Keratinocyte (primary cell): ENCODE results near the gene NT5C. TPM values are rescaled to one million over a fixed set of nuclear protein-coding genes. Genes with fewer than 3 reads are reported as not detected.
A peak's percentile ranks its signal among the peaks of the same experiment; 100 is the strongest.
"Not testable (repeated sequence)": the region's sequence is repeated elsewhere in the genome, so short reads cannot be mapped to it uniquely, and the experiment has no call there.

Experiments
- DNase-seq: peaks from one replicate; pipeline ENCODE4 v3.0.0-alpha.2; 2011; ENCODE audit warnings: low read depth, missing footprints, low spot score
- FAIRE-seq: peaks from 2 replicates; lab custom pipeline; 2011; peaks lifted over from hg19 to GRCh38; lab: Jason Lieb, UNC
- H2AFZ ChIP-seq: 2 replicates; pipeline ENCODE4 v1.6.0; 2012; ENCODE audit warnings: low read length, control low read depth, inconsistent platforms; ENCODE audit not compliant: control insufficient read depth
- H3K27ac ChIP-seq: 2 replicates; pipeline ENCODE4 v1.5.1; 2011; ENCODE audit warnings: low read length; ENCODE audit not compliant: control insufficient read depth, insufficient read depth
- H3K27me3 ChIP-seq: 3 replicates; pipeline ENCODE4 v1.6.0; 2011; ENCODE audit warnings: low read length; ENCODE audit not compliant: control insufficient read depth, insufficient read depth; ENCODE audit errors: extremely low read depth
- H3K36me3 ChIP-seq, 2 experiments: 2 replicates in 1 of 2; 3 replicates in 1 of 2; pipeline ENCODE4 v1.5.1; 2011; ENCODE audit warnings: low read length in 2 of 2, mild to moderate bottlenecking in 1 of 2; ENCODE audit not compliant: control insufficient read depth in 2 of 2, insufficient read depth in 2 of 2; ENCODE audit errors: extremely low read depth in 1 of 2
- H3K4me1 ChIP-seq: 3 replicates; pipeline ENCODE4 v1.5.1; 2011; ENCODE audit warnings: low read length; ENCODE audit not compliant: control insufficient read depth, insufficient read depth; ENCODE audit errors: extremely low read depth
- H3K4me2 ChIP-seq: 3 replicates; pipeline ENCODE4 v1.6.0; 2011; ENCODE audit warnings: low read depth, low read length; ENCODE audit not compliant: control insufficient read depth, insufficient read depth; ENCODE audit errors: extremely low read depth
- H3K4me3 ChIP-seq, 3 experiments: fragments of 200-600 bp in 1 of 3; sonication (generic) in 1 of 3; 2 replicates in 2 of 3; 3 replicates in 1 of 3; pipeline ENCODE4 v1.5.1; 2011 to 2016; ENCODE audit warnings: low read length in 3 of 3, mild to moderate bottlenecking in 3 of 3, control low read depth in 2 of 3, inconsistent platforms in 1 of 3, low read depth in 1 of 3, mixed read lengths in 1 of 3, mixed run types in 1 of 3, moderate library complexity in 1 of 3; ENCODE audit not compliant: control insufficient read depth in 2 of 3, insufficient read depth in 2 of 3; ENCODE audit errors: extremely low read depth in 1 of 3
- H3K79me2 ChIP-seq: 2 replicates; pipeline ENCODE4 v1.6.0; 2012; ENCODE audit warnings: low read length; ENCODE audit not compliant: control insufficient read depth, insufficient read depth
- H3K9ac ChIP-seq: 3 replicates; pipeline ENCODE4 v1.6.0; 2011; ENCODE audit warnings: low read length; ENCODE audit not compliant: control insufficient read depth, insufficient read depth; ENCODE audit errors: extremely low read depth
- H3K9me1 ChIP-seq: 3 replicates; pipeline ENCODE4 v1.6.0; 2011; ENCODE audit warnings: low read length; ENCODE audit not compliant: control insufficient read depth, insufficient read depth; ENCODE audit errors: extremely low read depth
- H3K9me3 ChIP-seq: 2 replicates; pipeline ENCODE4 v1.5.1; 2012; ENCODE audit warnings: low read depth, low read length; ENCODE audit not compliant: control insufficient read depth
- H4K20me1 ChIP-seq: 3 replicates; pipeline ENCODE4 v1.6.0; 2011; ENCODE audit warnings: low read length; ENCODE audit not compliant: control insufficient read depth, insufficient read depth; ENCODE audit errors: extremely low read depth
- EZH2 ChIP-seq: IDR thresholded peaks from one replicate; pipeline ENCODE4 v1.6.1; 2012; ENCODE audit warnings: inconsistent platforms, mild to moderate bottlenecking, low read length, moderate library complexity
- dilution Hi-C: fragments of 300-500 bp; cut with MboI; formaldehyde crosslinking; loops from one replicate; pipeline ENCODE4 v1.7.0; 2020; ENCODE audit warnings: low sequenced_read_pairs; ENCODE audit not compliant: extremely low pct_ligation_motif_present
- polyA plus RNA-seq, 5 experiments: library from polyadenylated mRNA; depleted of rRNA in 3 of 5; stranded (reverse) in 3 of 5; stranded (forward) in 1 of 5; unstranded in 1 of 5; fragments of >200 nt; gene quantifications; 1 replicate in 1 of 5; 2 replicates in 3 of 5; 3 replicates in 1 of 5; pipeline versions ENCODE4 v1.2.1 to v1.2.3, GENCODE V29; 2011 to 2012; ENCODE audit warnings: missing spikeins in 2 of 5, low read depth in 1 of 5, low replicate concordance in 1 of 5
- TF ChIP-seq, protein P1 (sequence below), 3 experiments: IDR thresholded peaks in 1 of 3; conservative IDR thresholded peaks in 1 of 3; optimal IDR thresholded peaks in 1 of 3; 2 replicates in 2 of 3; 3 replicates in 1 of 3; pipeline versions ENCODE3 to v1.5.1; 2011; ENCODE audit warnings: low read length in 3 of 3, mild to moderate bottlenecking in 3 of 3, moderate library complexity in 2 of 3, control low read depth in 1 of 3, inconsistent platforms in 1 of 3; ENCODE audit not compliant: insufficient read depth in 2 of 3; ENCODE audit errors: extremely low read depth in 1 of 3

Gene NT5C
- polyA plus RNA-seq, 1 donor (not counting 4 experiments of a cell fraction or from before 2014, with no cell fraction given), result 29.9 TPM

DNA sequence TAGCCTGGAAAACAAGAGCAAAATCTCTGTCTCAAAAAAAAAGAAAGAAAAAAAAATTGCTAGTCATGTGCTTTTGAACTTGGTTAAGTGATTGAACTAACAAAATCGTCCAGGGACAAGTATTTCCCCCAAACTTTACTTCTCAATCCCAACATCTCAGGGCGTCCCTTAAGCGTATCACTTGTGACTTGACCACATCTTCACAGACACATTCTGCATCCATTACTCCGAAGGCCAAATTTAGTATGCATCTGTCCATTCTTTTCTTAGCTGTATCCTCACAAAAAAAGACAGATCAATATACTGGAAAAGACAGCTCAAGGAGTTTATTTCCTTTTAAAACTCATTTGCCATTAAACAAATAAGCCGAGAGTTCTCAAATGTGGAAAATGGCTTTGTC, 28.7 kb upstream of the NT5C start:
- Histone ChIP-seq H3K9me3 (no peaks in the 10 kb centered on the region), H3K36me3 (peaks cover 0 to 3% of the 10 kb centered on the region in 2 experiments), H3K4me1 (peaks cover 30% of the 10 kb centered on the region), H3K27ac (peak overlapping the region; percentile 92), H3K4me3 (no peak overlapping the region), H4K20me1 (no peaks in the 10 kb centered on the region), H3K27me3 (no peaks in the 10 kb centered on the region), H3K9ac (peak overlapping the region; percentile 56), H2AFZ (no peak overlapping the region), H3K79me2 (no peaks in the 10 kb centered on the region), H3K9me1 (no peaks in the 10 kb centered on the region), H3K4me2 (no peak overlapping the region)
- dilution Hi-C loops, result no loop called here
- no peak for DNase-seq
- no peak for FAIRE-seq
- TF ChIP-seq, protein P1, sequence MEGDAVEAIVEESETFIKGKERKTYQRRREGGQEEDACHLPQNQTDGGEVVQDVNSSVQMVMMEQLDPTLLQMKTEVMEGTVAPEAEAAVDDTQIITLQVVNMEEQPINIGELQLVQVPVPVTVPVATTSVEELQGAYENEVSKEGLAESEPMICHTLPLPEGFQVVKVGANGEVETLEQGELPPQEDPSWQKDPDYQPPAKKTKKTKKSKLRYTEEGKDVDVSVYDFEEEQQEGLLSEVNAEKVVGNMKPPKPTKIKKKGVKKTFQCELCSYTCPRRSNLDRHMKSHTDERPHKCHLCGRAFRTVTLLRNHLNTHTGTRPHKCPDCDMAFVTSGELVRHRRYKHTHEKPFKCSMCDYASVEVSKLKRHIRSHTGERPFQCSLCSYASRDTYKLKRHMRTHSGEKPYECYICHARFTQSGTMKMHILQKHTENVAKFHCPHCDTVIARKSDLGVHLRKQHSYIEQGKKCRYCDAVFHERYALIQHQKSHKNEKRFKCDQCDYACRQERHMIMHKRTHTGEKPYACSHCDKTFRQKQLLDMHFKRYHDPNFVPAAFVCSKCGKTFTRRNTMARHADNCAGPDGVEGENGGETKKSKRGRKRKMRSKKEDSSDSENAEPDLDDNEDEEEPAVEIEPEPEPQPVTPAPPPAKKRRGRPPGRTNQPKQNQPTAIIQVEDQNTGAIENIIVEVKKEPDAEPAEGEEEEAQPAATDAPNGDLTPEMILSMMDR (optimal IDR thresholded peaks at IDR 0.05 in 1 of 3, IDR thresholded peaks at IDR 0.05 in 1 of 3, conservative IDR thresholded peaks at IDR 0.05 in 1 of 3; ENCODE audit: extremely low read depth in 1 of 3, insufficient read depth in 2 of 3, low read length in 3 of 3), result no peak
- TF ChIP-seq EZH2, result no peak

- peak overlapping the region; percentile 56 for H3K9ac ChIP-seq
- dilution Hi-C loops, result no loop called here
- peaks cover 37% of the 10 kb centered on the region for H3K4me1 ChIP-seq
- no peak for TF ChIP-seq EZH2
- TF ChIP-seq, protein P1 (optimal IDR thresholded peaks at IDR 0.05 in 1 of 3, IDR thresholded peaks at IDR 0.05 in 1 of 3, conservative IDR thresholded peaks at IDR 0.05 in 1 of 3; ENCODE audit: extremely low read depth in 1 of 3, insufficient read depth in 2 of 3, low read length in 3 of 3), result no peak
- peaks cover 4% of the 10 kb centered on the region for H3K9me1 ChIP-seq
- H3K36me3 ChIP-seq, result peaks cover 0 to 3% of the 10 kb centered on the region in 2 experiments
- no peak for DNase-seq
- H3K27ac ChIP-seq, result peak overlapping the region; percentile 92
- peak; percentile 55 for FAIRE-seq
- H4K20me1 ChIP-seq, result no peaks in the 10 kb centered on the region
- H2AFZ ChIP-seq, result no peak overlapping the region
- H3K4me3 ChIP-seq, result no peak overlapping the region
- peak overlapping the region; percentile 22 for H3K4me2 ChIP-seq
- no peaks in the 10 kb centered on the region for H3K9me3 ChIP-seq
- no peaks in the 10 kb centered on the region for H3K79me2 ChIP-seq
- H3K27me3 ChIP-seq, result no peaks in the 10 kb centered on the region
These were observed 27.9 kb upstream of the NT5C start for GRCh38 chr17:75159196-75160031.

GRCh38 chr17:75158480-75158879, 26.9 kb upstream of the NT5C start:
- peak overlapping the region; percentile 92 for H3K27ac ChIP-seq
- H3K79me2 ChIP-seq, H3K9me1 ChIP-seq, H3K36me3 ChIP-seq, H4K20me1 ChIP-seq, FAIRE-seq, H3K4me3 ChIP-seq, H3K27me3 ChIP-seq, H3K9me3 ChIP-seq, dilution Hi-C loops, H2AFZ ChIP-seq, DNase-seq: not testable (repeated sequence)
- H3K9ac ChIP-seq, result peak overlapping the region; percentile 40
- H3K4me2 ChIP-seq, result peak overlapping the region; percentile 12
- H3K4me1 ChIP-seq, result peaks cover 37% of the 10 kb centered on the region
